G401 (cell line): Measurements from ENCODE around the gene RASGRP2. TPM values are rescaled to one million over a fixed set of nuclear protein-coding genes. Genes with fewer than 3 reads are reported as not detected.
A peak's percentile ranks its signal among the peaks of the same experiment; 100 is the strongest.

Experiments
- DNase-seq: peaks from one replicate; pipeline ENCODE4 v3.0.0-alpha.2; 2015; ENCODE audit warnings: low spot score
- in situ Hi-C: cut with HindIII; loops from 2 replicates; pipeline ENCODE4 v1.10.0; 2016; ENCODE audit warnings: low sequenced_read_pairs, mixed read lengths
- total RNA-seq: library from RNA; depleted of rRNA; stranded (reverse); fragments of >200 nt; shearing (Covaris generic); gene quantifications from 2 replicates; pipeline ENCODE4 v1.2.3, GENCODE V29; 2014

The RASGRP2 gene
- total RNA-seq, 1 experiment from 2014 or later: 1.9 TPM

GRCh38 chr11:64759722-64760719, 16.1 kb upstream of the RASGRP2 start, which contains the start of gene PYGM:
TSS of gene PYGM (minus strand) at chr11:64759974. CDS start at chr11:64759898, 76 bp downstream.
- DNase-seq: peak; percentile 86
- in situ Hi-C loops: no loop called here

GRCh38 chr11:64759131-64759721, 15.3 kb upstream of the RASGRP2 start:
- no peak for DNase-seq
- in situ Hi-C loops: no loop called here

- in situ Hi-C loops: no loop called here
- no peak for DNase-seq
Measured at GRCh38 chr11:64758330-64759079, 14.6 kb upstream of the RASGRP2 start.

GRCh38 chr11:64757549-64758329, 13.8 kb upstream of the RASGRP2 start:
- in situ Hi-C loops: no loop called here
- DNase-seq: no peak

- in situ Hi-C loops: no loop called here
- DNase-seq: no peak
Measured at GRCh38 chr11:64755681-64756361, 11.9 kb upstream of the RASGRP2 start.

GRCh38 chr11:64754919-64755662, 11.1 kb upstream of the RASGRP2 start:
- in situ Hi-C loops: no loop called here
- no peak for DNase-seq

- in situ Hi-C loops: no loop called here
- no peak for DNase-seq
Measured at GRCh38 chr11:64754124-64754918, 10.4 kb upstream of the RASGRP2 start.

- in situ Hi-C loops: no loop called here
- no peak for DNase-seq
Measured at GRCh38 chr11:64753380-64754123, 9.6 kb upstream of the RASGRP2 start.

GRCh38 chr11:64753019-64753379, 9.1 kb upstream of the RASGRP2 start:
- in situ Hi-C loops: no loop called here
- DNase-seq: no peak

- in situ Hi-C loops: no loop called here
- no peak for DNase-seq
Measured at GRCh38 chr11:64752175-64752970, 8.4 kb upstream of the RASGRP2 start.

- in situ Hi-C loops: no loop called here
- DNase-seq: no peak
Measured at GRCh38 chr11:64751580-64751979, 7.6 kb upstream of the RASGRP2 start.

- in situ Hi-C loops: no loop called here
- no peak for DNase-seq
Measured at GRCh38 chr11:64751136-64751535, 7.2 kb upstream of the RASGRP2 start.

GRCh38 chr11:64750361-64751054, 6.6 kb upstream of the RASGRP2 start:
- DNase-seq: no peak
- in situ Hi-C loops: no loop called here

- DNase-seq: peak; percentile 15
- in situ Hi-C loops: no loop called here
Measured at GRCh38 chr11:64747961-64748665, 4.2 kb upstream of the RASGRP2 start.

- in situ Hi-C loops: no loop called here
- peak; percentile 19 for DNase-seq
Measured at GRCh38 chr11:64746486-64746885, 2.5 kb upstream of the RASGRP2 start.
